Measurements from ENCODE around the gene LRP1-AS.

The LRP1-AS gene

DNA sequence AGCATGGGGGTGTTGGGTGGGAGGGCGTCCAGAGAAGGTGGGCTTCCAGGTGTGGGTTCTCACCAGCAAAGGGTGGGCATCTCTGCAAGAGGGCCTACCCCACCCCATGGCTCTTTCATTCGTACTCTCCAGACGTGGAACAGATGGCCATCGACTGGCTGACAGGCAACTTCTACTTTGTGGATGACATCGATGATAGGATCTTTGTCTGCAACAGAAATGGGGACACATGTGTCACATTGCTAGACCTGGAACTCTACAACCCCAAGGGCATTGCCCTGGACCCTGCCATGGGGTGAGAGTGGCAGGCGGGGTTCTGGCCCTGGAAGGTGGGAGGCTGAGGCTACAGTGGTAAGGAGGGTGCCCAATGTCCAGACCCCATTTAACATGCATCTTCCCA lies 6.7 kb upstream of the LRP1-AS start:
- no peak overlapping the region for H3K27ac ChIP-seq
- TF ChIP-seq, protein P1, sequence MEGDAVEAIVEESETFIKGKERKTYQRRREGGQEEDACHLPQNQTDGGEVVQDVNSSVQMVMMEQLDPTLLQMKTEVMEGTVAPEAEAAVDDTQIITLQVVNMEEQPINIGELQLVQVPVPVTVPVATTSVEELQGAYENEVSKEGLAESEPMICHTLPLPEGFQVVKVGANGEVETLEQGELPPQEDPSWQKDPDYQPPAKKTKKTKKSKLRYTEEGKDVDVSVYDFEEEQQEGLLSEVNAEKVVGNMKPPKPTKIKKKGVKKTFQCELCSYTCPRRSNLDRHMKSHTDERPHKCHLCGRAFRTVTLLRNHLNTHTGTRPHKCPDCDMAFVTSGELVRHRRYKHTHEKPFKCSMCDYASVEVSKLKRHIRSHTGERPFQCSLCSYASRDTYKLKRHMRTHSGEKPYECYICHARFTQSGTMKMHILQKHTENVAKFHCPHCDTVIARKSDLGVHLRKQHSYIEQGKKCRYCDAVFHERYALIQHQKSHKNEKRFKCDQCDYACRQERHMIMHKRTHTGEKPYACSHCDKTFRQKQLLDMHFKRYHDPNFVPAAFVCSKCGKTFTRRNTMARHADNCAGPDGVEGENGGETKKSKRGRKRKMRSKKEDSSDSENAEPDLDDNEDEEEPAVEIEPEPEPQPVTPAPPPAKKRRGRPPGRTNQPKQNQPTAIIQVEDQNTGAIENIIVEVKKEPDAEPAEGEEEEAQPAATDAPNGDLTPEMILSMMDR (conservative IDR thresholded peaks at IDR 0.05) = no peak

DNA sequence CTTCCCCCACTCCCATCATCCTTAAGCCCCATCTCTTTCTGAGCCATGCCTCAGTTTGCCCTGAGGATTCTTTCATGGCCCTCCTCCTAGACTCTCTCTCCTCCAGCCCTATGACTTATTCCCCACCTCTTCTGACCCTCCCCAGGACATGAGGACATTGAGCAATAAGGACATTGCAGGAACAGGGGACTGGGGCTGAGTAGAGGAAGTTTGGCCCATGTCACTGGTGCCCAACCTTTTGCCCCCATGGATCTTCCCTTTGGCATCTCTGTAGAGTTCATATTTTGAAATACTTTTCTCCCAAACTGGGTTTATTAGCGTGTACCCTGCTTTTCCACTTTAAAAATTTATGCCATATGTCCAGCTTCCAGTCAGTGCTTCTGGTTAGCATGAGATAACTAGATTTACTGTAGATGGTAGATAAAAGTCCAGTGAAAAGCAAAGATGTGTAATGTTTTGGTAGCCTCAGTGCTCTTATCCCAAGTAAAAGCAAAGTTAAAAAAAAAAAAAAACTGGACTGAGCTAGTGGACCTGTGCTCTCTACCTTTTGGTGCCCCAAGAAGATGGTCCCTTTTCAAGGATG lies 6.1 kb upstream of the LRP1-AS start:
- TF ChIP-seq, protein P1 (conservative IDR thresholded peaks at IDR 0.05) = no peak
- H3K27ac ChIP-seq = no peak overlapping the region

DNA sequence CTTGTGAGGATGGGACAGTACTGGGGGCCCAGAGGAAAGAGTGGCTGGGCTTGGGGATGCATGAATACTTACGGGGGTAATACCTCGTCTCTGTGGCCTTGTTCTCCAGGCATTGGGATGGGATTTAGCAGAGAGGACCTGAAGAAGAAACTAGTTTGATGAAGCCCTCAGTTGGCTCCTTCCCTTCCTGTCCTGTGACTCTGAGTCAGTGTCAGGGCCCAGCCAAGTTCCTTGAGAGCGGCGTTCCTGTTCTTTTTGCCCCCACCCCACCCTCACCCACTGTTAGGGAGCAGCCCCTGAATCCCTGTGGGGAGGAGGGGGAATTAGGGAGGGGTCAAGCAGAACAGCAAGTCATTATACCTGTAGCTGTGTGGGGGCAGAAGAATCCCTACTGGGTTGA lies 5.2 kb upstream of the LRP1-AS start:
- H3K27ac ChIP-seq = no peak overlapping the region
- TF ChIP-seq, protein P1 (conservative IDR thresholded peaks at IDR 0.05) = no peak

DNA sequence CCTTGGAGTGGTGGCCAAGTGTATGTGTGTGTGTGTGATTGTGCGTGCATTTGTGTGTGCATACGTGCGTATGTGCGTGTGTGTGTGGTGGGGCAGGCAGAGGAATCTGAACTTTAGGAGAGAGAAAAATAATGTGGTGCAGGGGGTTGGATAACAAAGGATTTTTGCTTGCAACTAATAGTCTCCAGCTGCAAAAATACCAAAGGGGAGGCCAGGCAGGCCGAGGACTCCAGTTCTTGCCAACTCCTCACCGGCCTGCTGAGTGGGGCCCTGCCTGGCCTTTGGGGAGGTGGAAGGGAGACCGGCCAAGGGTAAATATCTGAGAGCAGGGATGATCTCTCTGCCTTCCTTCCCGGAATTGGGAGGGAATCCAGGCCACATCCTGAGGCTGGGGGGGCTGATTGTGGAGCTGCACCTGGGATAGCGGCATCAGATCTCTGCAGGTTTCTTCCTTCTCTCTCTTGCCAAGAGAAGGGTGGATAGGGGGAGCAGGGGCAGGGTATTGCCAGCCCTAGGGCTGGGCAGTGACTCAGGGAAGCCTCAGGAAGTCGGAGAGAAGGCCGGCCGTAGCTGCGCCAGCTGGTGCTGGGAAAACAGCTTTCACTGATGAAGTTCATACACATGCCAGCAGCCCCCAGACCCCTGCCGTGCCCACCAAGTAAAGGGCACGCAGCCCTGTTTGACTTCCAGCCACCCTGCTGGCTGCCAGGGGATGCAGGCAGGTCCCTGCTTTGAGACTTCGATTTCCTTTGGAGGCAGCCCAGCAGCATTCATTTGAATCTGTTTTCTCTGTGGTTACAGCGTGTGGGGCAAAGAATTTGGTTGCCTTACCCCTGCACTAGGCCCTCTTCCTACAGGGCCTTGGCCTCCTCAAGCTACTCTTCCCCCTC lies 4.6 kb upstream of the LRP1-AS start:
- H3K27ac ChIP-seq = no peak overlapping the region
- TF ChIP-seq, protein P1 (conservative IDR thresholded peaks at IDR 0.05) = no peak

- TF ChIP-seq, protein P1 (conservative IDR thresholded peaks at IDR 0.05) = no peak
- H3K27ac ChIP-seq = no peak overlapping the region
These were observed 3.1 kb upstream of the LRP1-AS start for GRCh38 chr12:57150400-57151000.

GRCh38 chr12:57149245-57149900 lies 2.0 kb upstream of the LRP1-AS start:
- no peak overlapping the region for H3K27ac ChIP-seq
- TF ChIP-seq, protein P1 (conservative IDR thresholded peaks at IDR 0.05) = no peak

All from VCaP (cell line).